NCI-H446 (cell line): ENCODE results near the gene USP17L25.
"Not testable (repeated sequence)": the region's sequence is repeated elsewhere in the genome, so short reads cannot be mapped to it uniquely, and the experiment has no call there.

Source experiments
- DNase-seq, 2 experiments: peaks; one replicate each; lab custom pipeline; 2025; lab: John Stamatoyannopoulos, UW

The USP17L25 gene

GRCh38 chr4:9329611-9330010 lies at the start of gene USP17L25:
Gene USP17L25, plus strand, starts transcription at chr4:9329911. Its CDS starts 0 bp downstream, at chr4:9329911.
- not testable (repeated sequence) for DNase-seq

GRCh38 chr4:9324191-9324590 lies 5.5 kb upstream of the USP17L25 start:
- not testable (repeated sequence) for DNase-seq

- DNase-seq = not testable (repeated sequence)
Observed at GRCh38 chr4:9324865-9325264, 4.8 kb upstream of the USP17L25 start, which contains the start of gene USP17L24. Gene USP17L24, plus strand, starts transcription at chr4:9325165. Its CDS starts 0 bp downstream, at chr4:9325165.

GRCh38 chr4:9334358-9334757 lies 4.6 kb downstream of the USP17L25 start, which contains the start of gene USP17L26:
Gene USP17L26, plus strand, starts transcription at chr4:9334658. Its CDS starts 0 bp downstream, at chr4:9334658.
- not testable (repeated sequence) for DNase-seq

- DNase-seq = not testable (repeated sequence)
Observed at GRCh38 chr4:9339103-9339502, 9.4 kb downstream of the USP17L25 start, which contains the start of gene USP17L5. Gene USP17L5, plus strand, starts transcription at chr4:9339403. Its CDS starts 0 bp downstream, at chr4:9339403.

- DNase-seq = not testable (repeated sequence)
Observed at GRCh38 chr4:9343848-9344247, 14.1 kb downstream of the USP17L25 start, which contains the start of gene USP17L27. Gene USP17L27, plus strand, starts transcription at chr4:9344148. Its CDS starts 0 bp downstream, at chr4:9344148.

- DNase-seq = not testable (repeated sequence)
Observed at GRCh38 chr4:9348593-9348992, 18.9 kb downstream of the USP17L25 start, which contains the start of gene USP17L28. Gene USP17L28, plus strand, starts transcription at chr4:9348893. Its CDS starts 0 bp downstream, at chr4:9348893.

- not testable (repeated sequence) for DNase-seq
Observed at GRCh38 chr4:9350866-9351265, 21.2 kb downstream of the USP17L25 start.

- not testable (repeated sequence) for DNase-seq
Observed at GRCh38 chr4:9353338-9353737, 23.6 kb downstream of the USP17L25 start, which contains the start of gene USP17L29. Gene USP17L29, plus strand, starts transcription at chr4:9353638. Its CDS starts 0 bp downstream, at chr4:9353638.

GRCh38 chr4:9362829-9363228 lies 33.1 kb downstream of the USP17L25 start, which contains the start of gene USP17L30:
Gene USP17L30, plus strand, starts transcription at chr4:9363129. Its CDS starts 0 bp downstream, at chr4:9363129.
- DNase-seq = not testable (repeated sequence)

GRCh38 chr4:9379881-9380280 lies 50.2 kb downstream of the USP17L25 start:
- DNase-seq = not testable (repeated sequence)
